NCI-H2227 treated with DMSO at 0.1 percent for 48 hours (cell line): ENCODE measurements around the gene AMD1.
"Not testable (repeated sequence)": the region's sequence is repeated elsewhere in the genome, so short reads cannot be mapped to it uniquely, and the experiment has no call there.

ENCODE experiments used
- DNase-seq: peaks from one replicate; lab custom pipeline; 2025; lab: John Stamatoyannopoulos, UW

Gene AMD1

GRCh38 chr6:110878751-110879522 lies 4.4 kb downstream of the AMD1 start:
- peak; percentile 6 for DNase-seq

DNA sequence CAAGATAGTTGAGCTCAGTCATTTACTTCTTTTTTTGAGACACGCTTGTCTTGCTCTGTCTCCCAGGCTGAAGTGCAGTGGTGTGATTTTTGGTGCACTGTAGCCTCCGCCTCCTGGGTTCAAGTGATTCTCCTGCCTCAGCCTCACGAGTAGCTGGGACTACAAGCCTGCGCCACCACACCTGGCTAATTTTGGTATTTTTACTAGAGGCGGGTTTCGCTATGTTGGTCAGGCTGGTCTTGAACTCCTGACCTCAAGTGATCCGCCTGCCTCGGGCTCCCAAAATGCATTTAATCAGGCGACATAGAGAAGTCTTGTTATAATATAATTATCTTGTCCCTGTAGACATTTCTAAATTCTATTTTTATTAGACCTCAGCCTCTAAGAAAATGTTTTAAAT lies 6.1 kb downstream of the AMD1 start:
- DNase-seq, result no peak

- no peak for DNase-seq
Measured at GRCh38 chr6:110881546-110882273, 7.1 kb downstream of the AMD1 start.

DNA sequence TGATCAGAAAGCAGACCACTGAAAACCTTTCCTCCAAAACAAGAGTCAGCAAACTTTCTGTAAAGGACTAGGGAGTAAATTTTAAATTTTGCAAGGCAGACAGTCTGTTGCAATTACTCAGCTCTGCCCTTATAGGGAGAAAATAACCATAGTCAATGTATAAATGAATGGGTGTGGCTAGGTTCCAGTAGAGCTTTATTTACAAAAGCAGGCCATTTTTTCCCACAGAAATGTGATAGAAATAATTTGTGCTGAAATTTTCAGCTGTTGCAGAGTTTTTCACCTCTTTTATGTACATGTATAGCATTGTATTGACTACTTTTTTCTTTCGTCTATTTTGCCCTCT lies 7.7 kb downstream of the AMD1 start:
- DNase-seq, result no peak

GRCh38 chr6:110882824-110883554 lies 8.4 kb downstream of the AMD1 start:
- DNase-seq, result no peak

- DNase-seq, result no peak
Measured at GRCh38 chr6:110884321-110884720, 9.7 kb downstream of the AMD1 start.

DNA sequence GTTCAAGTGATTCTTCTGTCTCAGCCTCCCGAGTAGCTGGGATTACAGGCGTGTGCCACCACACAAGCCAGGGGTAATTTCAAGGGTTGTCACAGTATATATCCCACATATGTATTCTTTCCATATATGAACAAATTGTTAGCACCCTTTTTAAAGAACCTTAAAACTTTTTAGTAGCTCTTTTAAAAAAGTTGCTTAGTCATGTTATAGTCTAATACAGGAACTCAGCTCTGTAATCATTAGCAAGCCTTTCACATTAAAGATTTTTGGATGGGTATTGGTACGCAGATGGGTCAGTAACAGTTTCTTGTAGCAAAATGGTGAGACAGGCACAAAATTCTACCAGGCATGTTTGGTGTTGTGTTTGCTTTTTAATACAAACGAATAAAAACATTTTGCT lies 10.9 kb downstream of the AMD1 start:
- no peak for DNase-seq

DNA sequence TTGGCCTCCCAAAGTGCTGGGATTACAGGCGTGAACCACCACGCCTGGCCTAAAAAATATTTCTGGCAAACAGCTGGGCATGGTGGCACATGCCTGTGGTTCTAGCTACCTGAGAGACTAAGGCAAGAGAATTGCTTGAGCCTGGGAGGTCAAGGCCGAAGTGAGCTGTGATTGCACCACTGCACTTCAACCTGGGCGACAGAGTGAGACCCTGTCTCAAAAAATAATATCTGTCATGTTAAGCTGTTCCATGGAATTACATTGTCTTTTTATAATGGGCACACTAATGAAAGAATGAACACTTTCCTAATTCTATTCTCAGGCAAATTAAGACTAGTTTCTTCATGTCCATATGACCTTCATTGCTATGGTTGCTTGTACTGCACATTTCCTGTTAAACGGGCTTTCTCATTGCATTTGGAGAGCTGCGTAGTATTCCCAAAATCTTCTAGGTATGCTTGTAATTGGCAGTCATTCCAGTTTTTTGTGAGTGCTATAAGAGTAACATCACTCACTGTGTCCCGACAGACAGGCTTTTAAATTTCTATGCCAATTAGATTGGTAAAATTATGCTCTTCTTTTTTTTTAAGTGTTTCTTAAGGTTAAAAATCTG lies 12.1 kb downstream of the AMD1 start:
- DNase-seq, result no peak

- DNase-seq, result no peak
Measured at GRCh38 chr6:110890288-110890687, 15.7 kb downstream of the AMD1 start.

DNA sequence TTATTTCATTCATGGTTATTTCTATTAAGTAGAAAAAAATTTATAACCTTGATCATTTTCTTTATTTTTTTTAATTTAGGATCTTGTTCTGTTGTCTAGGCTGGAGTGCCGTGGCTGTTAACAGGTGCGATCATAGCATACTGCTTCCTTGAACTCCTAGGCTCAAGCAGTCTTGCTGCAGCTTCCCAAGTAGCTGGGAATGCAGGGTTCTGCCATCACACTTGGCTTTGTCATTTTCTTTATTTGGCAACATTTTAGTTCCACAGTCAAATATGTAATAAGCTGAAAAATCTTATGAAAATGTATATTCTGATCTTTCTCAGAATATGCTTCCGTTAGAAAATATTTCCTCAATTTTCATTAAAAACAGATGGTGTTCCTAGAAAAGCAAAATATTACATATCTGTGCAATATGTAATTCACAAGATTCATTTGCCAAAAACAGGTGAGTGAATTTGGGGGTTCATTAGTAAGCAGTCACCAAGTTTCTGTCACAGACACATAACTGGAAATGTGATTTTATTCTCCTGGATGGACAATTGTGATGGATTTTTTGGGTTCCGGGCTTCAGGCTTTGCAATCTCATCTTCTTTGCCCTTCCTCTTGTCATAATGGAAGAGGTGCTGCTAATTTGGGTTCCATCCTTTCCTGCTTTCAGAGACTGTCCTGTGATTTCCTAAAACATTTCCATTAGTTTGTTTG lies 21.5 kb downstream of the AMD1 start:
- DNase-seq, result no peak

DNA sequence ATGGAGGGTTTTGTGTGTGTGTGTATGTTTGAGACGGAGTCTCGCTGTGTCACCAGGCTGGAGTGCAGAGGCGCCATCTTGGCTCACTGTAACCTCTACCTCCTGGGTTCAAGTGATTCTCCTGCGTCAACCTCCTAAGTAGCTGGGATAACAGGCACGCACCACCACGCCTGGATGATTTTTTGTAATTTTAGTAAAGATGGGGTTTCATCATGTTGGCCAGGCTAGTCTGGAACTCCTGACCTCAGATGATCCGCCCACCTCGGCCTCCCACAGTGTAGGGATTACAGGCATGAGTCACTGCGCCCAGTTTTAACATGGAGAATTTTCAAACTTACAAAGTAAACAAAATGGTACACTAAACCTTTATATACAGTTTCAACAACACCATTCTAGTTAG lies 22.8 kb downstream of the AMD1 start:
- no peak for DNase-seq

DNA sequence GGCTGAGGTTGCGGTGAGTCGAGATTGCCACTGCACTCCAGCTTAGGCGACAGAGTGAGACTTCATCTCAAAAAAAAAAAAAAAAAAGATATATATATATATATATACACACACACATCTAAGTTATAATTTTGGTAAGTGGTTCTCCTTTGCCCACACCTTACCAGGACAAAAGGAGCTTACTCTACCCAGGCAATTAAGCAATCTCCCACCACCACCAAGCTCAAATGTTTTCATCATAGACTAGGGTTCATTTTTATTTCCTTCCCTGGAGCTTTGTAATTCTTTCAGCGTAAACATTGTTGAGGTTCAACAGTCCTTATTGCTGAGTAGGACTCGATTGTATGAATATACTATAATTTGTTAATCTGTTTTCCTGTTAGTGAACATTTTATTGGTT lies 23.5 kb downstream of the AMD1 start:
- no peak for DNase-seq

GRCh38 chr6:110900028-110900598 lies 25.5 kb downstream of the AMD1 start:
- DNase-seq, result no peak

DNA sequence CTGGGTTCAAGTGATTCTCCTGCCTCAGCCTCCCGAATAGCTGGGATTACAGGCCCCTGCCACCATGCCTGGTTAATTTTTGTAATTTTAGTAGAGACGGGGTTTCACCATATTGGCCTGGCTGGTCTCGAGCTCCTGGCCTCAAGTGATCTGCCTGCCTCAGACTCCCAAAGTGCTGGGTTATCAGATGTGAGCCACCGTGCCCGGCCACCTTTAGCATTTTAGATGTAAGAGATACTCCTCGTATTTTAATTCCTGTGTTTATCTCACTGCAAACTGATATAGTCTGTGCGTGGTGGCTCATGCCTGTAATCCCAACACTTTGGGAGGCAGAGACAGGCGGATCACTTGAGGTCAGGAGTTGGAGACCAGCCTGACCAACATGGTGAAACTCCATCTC lies 27.0 kb downstream of the AMD1 start:
- DNase-seq, result not testable (repeated sequence)

DNA sequence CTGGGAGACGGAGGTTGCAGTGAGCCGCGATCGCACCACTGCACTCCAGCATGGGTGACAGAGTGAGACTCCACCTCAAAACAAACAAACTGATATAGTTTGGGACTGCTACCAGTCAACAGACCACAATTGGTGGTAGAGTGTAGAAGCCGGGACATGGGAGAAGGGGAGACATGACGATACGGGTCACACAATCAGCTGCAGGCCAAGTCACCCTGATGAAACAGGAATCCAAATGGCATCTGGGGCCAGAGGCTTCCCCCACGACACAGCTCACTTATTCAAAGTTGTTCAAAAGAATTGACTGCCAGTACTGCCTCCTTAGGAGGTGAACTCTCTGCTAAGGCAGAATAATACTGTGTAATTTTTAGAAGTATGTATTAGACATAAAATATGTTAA lies 27.5 kb downstream of the AMD1 start:
- DNase-seq, result no peak

- DNase-seq, result not testable (repeated sequence)
Measured at GRCh38 chr6:110906273-110906672, 31.7 kb downstream of the AMD1 start.

DNA sequence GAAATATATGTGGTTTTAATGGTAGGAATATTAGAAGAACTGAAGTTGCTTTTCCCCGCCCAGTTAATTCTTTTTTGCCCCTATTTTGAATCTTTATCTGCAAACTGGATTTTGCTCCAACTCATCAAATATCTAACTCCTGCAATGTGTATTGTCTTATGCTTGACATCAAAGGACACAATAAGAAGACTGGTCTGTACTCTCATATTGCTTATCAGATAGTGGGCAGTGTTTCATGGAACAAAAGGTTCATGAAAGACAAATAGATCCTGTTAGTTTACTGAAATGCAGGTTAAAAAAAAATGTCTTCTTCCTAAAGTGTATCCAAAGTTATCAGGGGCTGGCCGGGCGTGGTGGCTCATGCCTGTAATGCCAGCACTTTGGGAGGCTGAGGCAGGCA lies 56.2 kb downstream of the AMD1 start:
- no peak for DNase-seq

GRCh38 chr6:110933912-110934311 lies 59.3 kb downstream of the AMD1 start:
- no peak for DNase-seq

- DNase-seq, result no peak
Measured at GRCh38 chr6:110934381-110934898, 59.9 kb downstream of the AMD1 start.

GRCh38 chr6:110935171-110935570 lies 60.6 kb downstream of the AMD1 start:
- DNase-seq, result no peak

DNA sequence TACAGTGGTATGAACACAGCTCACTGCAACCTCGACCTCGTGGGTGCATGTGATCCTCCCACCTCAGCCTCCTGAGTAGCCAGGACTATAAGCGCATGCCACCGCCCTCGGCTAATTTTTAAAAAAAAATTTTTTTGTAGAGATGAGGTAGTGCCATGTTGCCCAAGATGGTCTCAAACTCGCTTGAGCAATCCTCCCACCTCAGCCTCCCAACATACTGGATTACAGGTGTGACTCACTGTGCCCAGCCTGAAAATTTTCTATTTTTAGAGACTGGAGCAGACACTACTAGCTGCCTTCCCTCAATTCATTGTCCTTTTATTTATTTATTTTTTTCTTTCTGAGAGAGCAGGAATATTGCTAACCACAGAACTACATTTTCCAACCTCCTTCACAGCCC lies 63.6 kb downstream of the AMD1 start:
- no peak for DNase-seq
